ENCODE measurements around the gene DLX1.

GRCh38 chr2:172074254-172074653, 11.1 kb upstream of the DLX1 start:
- TF ChIP-seq CTCF (IDR thresholded peaks at IDR 0.05), result no peak
- TF ChIP-seq POLR2A (IDR thresholded peaks at IDR 0.05), result no peak
